GM12891 (cell line): ENCODE results near the gene FER.

Source experiments
- POLR2A ChIP-seq: IDR thresholded peaks from 2 replicates; pipeline ENCODE4 v1.6.1; 2011; ENCODE audit warnings: low read depth, low read length, control low read depth
- POLR2AphosphoS5 ChIP-seq: IDR thresholded peaks from 2 replicates; pipeline ENCODE4 v1.6.1; 2011; ENCODE audit warnings: low read depth, low read length, control low read depth

DNA sequence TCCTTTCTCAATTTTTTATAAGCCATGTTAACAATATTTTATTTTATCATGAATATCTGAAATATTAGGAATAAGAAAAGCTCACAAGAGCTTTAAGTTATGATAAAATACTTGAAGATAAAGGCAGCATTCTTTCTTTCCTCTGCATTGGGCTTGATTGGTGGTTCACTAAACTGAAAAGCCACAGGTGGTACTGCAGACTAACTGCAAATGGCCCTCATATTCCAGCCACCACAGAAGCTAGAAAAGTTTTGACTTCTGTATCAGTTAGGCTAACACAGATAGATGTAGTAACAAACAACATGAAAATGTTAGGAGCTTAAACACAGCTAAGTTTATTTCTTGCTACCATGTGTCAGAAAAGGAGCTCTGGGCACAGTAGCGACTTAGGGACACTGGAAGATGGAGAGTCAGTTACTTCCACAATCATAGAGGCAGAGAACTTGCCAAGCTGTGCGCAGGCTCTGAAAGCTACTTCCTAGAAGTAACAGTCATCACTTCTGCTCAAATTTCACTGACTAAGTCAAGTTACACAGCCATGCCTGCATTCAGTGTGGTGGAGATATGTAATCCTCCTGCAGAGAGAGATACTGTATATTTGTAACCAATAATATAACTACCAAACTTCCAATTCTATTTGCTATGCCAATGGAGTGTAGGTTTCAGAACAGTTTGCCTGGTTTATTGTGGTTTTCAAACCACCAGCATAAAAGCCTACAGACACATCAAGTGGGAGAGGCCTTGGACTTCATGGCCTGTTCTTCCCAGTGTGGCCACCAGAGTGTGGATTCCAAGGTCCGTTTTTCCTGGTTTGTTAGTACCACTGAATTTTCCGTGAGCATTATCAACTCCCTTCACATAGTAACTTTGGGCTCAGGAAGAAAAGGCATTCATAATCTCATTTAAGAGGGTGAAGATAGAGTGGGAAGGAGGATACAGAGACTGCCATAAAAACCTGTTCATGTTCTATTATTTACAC lies 393.8 kb downstream of the FER start:
- TF ChIP-seq POLR2A (no peak), POLR2AphosphoS5 (no peak)
